Measurements from ENCODE around the gene ZRANB1. TPM values are rescaled to one million over a fixed set of nuclear protein-coding genes. Genes with fewer than 3 reads are reported as not detected.

ZRANB1 gene
- total RNA-seq, 1 donor from 2014 or later, result 28.9 TPM

DNA sequence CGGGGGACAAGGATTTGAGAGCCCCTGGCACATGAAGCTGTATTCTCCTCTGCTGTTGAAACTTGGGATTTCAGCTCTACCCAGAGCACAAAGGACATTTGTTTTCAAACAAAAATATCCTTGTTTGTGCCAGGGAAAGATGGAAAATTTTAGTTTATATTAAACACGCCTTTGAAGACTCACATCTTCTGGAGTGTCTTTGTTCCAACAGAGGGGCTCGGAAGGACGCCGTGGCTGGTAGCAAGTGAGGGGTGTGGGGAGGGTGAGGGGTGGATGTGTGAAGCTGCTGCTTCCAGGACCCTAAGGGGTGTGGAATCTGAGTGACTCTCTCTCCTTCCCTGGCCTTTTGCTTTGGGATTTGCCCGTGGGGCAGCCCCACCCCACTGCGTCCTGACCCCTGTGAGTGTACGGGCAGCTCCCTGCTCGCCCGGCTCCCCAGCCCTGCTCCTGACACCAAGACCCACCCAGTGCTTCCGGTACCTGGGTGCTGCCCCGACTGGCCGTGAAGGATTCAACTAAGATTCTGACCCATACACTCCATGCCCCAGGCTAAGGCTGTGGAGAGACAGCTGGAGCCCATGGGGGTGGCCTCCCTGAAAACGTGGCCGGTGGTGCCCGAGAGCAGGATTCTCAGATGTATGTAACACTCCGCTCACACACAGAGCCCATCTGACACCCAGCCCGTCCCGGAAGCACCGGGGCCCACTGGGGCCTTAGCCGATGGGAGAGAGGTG is 59.6 kb downstream of the ZRANB1 start:
- Mint-ChIP-seq H3K4me3 (ENCODE audit: unreplicated experiment) (no peak overlapping the region), H3K9me3 (ENCODE audit: unreplicated experiment) (peaks cover 16% of the 10 kb centered on the region), H3K27ac (ENCODE audit: unreplicated experiment) (peak overlapping the region; percentile 90), H3K27me3 (ENCODE audit: unreplicated experiment) (peaks cover 20% of the 10 kb centered on the region), H3K4me1 (ENCODE audit: low read depth, unreplicated experiment) (peaks cover 24% of the 10 kb centered on the region), H3K36me3 (ENCODE audit: unreplicated experiment) (peaks cover 2% of the 10 kb centered on the region)
- TF ChIP-seq, protein P1, sequence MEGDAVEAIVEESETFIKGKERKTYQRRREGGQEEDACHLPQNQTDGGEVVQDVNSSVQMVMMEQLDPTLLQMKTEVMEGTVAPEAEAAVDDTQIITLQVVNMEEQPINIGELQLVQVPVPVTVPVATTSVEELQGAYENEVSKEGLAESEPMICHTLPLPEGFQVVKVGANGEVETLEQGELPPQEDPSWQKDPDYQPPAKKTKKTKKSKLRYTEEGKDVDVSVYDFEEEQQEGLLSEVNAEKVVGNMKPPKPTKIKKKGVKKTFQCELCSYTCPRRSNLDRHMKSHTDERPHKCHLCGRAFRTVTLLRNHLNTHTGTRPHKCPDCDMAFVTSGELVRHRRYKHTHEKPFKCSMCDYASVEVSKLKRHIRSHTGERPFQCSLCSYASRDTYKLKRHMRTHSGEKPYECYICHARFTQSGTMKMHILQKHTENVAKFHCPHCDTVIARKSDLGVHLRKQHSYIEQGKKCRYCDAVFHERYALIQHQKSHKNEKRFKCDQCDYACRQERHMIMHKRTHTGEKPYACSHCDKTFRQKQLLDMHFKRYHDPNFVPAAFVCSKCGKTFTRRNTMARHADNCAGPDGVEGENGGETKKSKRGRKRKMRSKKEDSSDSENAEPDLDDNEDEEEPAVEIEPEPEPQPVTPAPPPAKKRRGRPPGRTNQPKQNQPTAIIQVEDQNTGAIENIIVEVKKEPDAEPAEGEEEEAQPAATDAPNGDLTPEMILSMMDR (IDR thresholded peaks at IDR 0.05; ENCODE audit: partially characterized antibody, unreplicated experiment), result no peak
- DNase-seq, result no peak

DNA sequence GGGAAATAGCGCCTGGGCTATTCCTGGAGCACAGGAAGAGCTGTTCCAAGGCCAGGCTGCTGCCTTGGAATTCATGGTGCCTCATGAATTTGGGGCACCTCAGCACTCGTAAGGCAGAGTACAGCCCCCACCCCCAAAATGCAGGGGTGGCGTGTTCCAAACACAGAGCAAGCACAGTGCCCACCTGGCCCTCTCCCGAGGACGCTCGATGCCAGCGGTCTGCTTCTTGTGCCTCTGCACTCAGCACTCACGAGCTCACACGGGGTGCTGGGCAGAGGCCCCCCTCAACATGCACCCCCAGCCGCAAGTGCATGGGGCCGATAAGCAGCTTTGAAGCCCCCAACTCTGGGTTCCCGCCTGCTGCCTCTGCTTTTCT is 60.1 kb downstream of the ZRANB1 start:
- H3K4me1 Mint-ChIP-seq (ENCODE audit: low read depth, unreplicated experiment), result peaks cover 29% of the 10 kb centered on the region
- H3K9me3 Mint-ChIP-seq (ENCODE audit: unreplicated experiment), result peaks cover 16% of the 10 kb centered on the region
- H3K4me3 Mint-ChIP-seq (ENCODE audit: unreplicated experiment), result no peak overlapping the region
- no peak for DNase-seq
- no peak overlapping the region for H3K27ac Mint-ChIP-seq (ENCODE audit: unreplicated experiment)
- TF ChIP-seq, protein P1 (IDR thresholded peaks at IDR 0.05; ENCODE audit: partially characterized antibody, unreplicated experiment), result no peak
- H3K36me3 Mint-ChIP-seq (ENCODE audit: unreplicated experiment), result peaks cover 4% of the 10 kb centered on the region
- peaks cover 24% of the 10 kb centered on the region for H3K27me3 Mint-ChIP-seq (ENCODE audit: unreplicated experiment)

DNA sequence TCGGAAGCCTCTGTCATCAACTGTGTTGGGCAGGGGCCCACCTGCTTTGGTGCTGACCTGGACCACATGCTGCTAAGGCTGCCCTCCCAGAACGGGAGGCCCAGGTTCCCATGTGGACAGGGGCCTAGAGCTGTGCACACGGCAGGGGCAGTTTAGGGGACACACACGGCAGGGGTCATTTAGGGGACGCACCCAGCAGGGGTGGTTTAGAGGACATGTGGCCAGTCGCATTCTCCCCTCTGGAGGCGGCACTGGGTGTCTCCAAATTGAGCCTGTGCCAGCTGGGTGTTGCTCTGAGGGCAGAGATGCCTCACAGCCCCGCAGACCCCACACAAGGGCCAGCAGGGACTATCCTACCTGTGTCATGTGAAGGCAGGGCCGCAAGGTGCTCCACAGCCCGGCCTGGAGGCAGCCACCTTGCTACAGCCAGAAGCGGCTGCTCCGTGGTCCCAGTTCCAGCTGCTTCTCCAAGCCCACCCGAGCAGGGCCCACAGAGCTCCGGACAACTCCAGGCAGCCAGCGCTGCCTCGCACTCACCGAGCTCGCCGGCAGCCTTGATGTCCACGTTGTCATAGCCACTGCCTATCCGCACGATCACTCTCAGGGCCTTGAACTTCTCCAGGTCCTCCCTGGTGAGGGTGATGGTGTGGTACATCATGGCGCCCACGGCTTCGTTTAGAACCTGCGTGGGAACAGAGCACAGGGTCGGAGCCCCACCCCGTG is 60.7 kb downstream of the ZRANB1 start:
- peaks cover 4% of the 10 kb centered on the region for H3K36me3 Mint-ChIP-seq (ENCODE audit: unreplicated experiment)
- peaks cover 34% of the 10 kb centered on the region for H3K4me1 Mint-ChIP-seq (ENCODE audit: low read depth, unreplicated experiment)
- no peak for DNase-seq
- TF ChIP-seq, protein P1 (IDR thresholded peaks at IDR 0.05; ENCODE audit: partially characterized antibody, unreplicated experiment), result no peak
- H3K27ac Mint-ChIP-seq (ENCODE audit: unreplicated experiment), result peak overlapping the region; percentile 48
- H3K27me3 Mint-ChIP-seq (ENCODE audit: unreplicated experiment), result peaks cover 23% of the 10 kb centered on the region
- peaks cover 13% of the 10 kb centered on the region for H3K9me3 Mint-ChIP-seq (ENCODE audit: unreplicated experiment)
- H3K4me3 Mint-ChIP-seq (ENCODE audit: unreplicated experiment), result no peak overlapping the region

DNA sequence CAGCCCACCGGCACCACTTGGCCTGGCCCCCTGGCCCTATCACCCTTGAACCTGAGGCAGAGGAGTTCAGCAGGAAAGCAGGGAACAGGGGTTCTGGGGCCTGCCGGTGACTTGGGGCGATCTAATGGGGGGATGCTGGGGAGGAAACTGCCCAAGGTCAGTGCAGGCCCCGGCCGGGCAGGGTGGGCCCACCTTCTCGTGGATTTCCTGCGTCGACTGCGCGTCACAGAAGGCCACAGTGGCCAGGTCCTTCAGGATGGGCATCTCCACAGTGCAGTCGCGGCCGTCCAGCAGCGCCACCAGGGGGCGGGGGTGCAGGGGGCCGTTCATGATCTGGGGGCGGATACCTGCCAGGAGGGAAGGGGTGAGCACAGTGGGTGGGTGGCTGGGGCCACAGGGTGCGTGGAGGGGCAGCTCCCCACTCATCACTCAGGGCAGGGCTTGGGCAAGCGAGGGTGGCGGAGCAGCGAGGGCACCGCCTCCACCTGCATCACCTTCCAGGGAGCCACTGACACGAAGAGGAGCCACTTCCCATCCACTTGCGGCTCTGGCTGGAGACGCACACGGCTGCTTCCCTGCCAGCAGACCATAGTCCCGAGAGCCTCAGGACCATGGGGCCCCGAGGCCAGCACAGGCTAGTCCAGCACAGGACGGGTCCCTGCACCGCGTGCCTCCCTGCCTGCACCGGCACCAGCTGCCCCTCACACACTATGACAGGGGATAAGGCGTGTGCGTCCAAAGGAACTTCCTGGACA is 61.4 kb downstream of the ZRANB1 start:
- peaks cover 38% of the 10 kb centered on the region for H3K4me1 Mint-ChIP-seq (ENCODE audit: low read depth, unreplicated experiment)
- no peak for DNase-seq
- H3K36me3 Mint-ChIP-seq (ENCODE audit: unreplicated experiment), result peaks cover 4% of the 10 kb centered on the region
- TF ChIP-seq, protein P1 (IDR thresholded peaks at IDR 0.05; ENCODE audit: partially characterized antibody, unreplicated experiment), result no peak
- no peak overlapping the region for H3K4me3 Mint-ChIP-seq (ENCODE audit: unreplicated experiment)
- peaks cover 11% of the 10 kb centered on the region for H3K9me3 Mint-ChIP-seq (ENCODE audit: unreplicated experiment)
- peaks cover 22% of the 10 kb centered on the region for H3K27me3 Mint-ChIP-seq (ENCODE audit: unreplicated experiment)
- peak overlapping the region; percentile 48 for H3K27ac Mint-ChIP-seq (ENCODE audit: unreplicated experiment)
